ENCODE results near the gene INTS7. TPM values are rescaled to one million over a fixed set of nuclear protein-coding genes. Genes with fewer than 3 reads are reported as not detected.
A peak's percentile ranks its signal among the peaks of the same experiment; 100 is the strongest.

Gene INTS7
- total RNA-seq, 6 experiments from 2014 or later = 9.6 to 14.5 (median 13.3) TPM

DNA sequence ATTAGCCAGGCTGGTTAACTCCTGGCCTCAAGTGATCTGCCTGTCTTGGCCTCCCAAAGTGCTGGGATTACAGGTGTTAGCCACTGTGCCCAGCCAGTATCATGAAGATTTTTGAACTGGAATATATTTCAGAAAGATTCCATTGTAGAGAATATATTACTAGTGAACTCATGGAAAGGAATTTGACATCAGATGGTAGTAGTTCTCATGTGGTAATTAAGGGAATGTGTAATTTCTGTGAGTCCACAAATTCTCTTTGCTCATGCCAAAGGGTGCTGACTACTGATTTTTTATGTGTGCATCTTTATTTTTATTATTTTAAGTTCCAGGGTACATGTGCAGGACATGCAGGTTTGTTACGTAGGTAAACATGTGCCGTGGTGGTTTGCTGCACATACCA is 10.6 kb upstream of the INTS7 start:
- H3K36me3 Mint-ChIP-seq (ENCODE audit: low read depth) = peaks cover 4% of the 10 kb centered on the region; the same call in 1 of the 2 replicates
- no peak overlapping the region for H3K4me3 Mint-ChIP-seq
- peaks cover 35% of the 10 kb centered on the region for H3K4me1 Mint-ChIP-seq (ENCODE audit: low read depth)
- peak overlapping the region; percentile 22; the same call in 1 of the 2 replicates for H3K27ac Mint-ChIP-seq
- no peaks in the 10 kb centered on the region for H3K9me3 Mint-ChIP-seq
- no peaks in the 10 kb centered on the region for H3K27me3 Mint-ChIP-seq (ENCODE audit: insufficient read depth)
- TF ChIP-seq, protein P1, sequence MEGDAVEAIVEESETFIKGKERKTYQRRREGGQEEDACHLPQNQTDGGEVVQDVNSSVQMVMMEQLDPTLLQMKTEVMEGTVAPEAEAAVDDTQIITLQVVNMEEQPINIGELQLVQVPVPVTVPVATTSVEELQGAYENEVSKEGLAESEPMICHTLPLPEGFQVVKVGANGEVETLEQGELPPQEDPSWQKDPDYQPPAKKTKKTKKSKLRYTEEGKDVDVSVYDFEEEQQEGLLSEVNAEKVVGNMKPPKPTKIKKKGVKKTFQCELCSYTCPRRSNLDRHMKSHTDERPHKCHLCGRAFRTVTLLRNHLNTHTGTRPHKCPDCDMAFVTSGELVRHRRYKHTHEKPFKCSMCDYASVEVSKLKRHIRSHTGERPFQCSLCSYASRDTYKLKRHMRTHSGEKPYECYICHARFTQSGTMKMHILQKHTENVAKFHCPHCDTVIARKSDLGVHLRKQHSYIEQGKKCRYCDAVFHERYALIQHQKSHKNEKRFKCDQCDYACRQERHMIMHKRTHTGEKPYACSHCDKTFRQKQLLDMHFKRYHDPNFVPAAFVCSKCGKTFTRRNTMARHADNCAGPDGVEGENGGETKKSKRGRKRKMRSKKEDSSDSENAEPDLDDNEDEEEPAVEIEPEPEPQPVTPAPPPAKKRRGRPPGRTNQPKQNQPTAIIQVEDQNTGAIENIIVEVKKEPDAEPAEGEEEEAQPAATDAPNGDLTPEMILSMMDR (IDR thresholded peaks at IDR 0.05) = no peak
- peak; percentile 49 for DNase-seq

DNA sequence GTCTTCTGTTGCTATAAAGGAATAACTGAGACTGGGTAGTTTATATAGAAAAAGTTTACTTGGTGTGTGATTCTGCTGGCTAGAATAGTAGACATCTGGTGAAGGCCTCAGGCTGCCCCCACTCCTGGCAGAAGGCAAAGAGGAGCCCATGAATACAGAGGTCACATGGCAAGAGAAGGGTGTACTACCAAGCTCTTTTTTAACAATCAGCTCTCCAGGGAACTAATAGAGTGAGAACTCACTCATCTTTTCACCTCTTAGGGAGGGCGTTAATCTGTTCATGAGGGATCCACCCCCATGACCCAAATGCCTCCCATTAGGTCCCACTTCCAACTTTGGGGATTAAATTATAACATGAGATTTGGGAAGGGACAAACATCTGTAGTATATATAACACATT is 9.5 kb upstream of the INTS7 start:
- no peaks in the 10 kb centered on the region for H3K9me3 Mint-ChIP-seq
- H3K4me3 Mint-ChIP-seq = no peak overlapping the region
- TF ChIP-seq, protein P1 (IDR thresholded peaks at IDR 0.05) = no peak
- DNase-seq = no peak
- no peak overlapping the region for H3K27ac Mint-ChIP-seq
- peaks cover 44% of the 10 kb centered on the region for H3K4me1 Mint-ChIP-seq (ENCODE audit: low read depth)
- no peaks in the 10 kb centered on the region for H3K27me3 Mint-ChIP-seq (ENCODE audit: insufficient read depth)
- peaks cover 4% of the 10 kb centered on the region; the same call in 1 of the 2 replicates for H3K36me3 Mint-ChIP-seq (ENCODE audit: low read depth)

DNA sequence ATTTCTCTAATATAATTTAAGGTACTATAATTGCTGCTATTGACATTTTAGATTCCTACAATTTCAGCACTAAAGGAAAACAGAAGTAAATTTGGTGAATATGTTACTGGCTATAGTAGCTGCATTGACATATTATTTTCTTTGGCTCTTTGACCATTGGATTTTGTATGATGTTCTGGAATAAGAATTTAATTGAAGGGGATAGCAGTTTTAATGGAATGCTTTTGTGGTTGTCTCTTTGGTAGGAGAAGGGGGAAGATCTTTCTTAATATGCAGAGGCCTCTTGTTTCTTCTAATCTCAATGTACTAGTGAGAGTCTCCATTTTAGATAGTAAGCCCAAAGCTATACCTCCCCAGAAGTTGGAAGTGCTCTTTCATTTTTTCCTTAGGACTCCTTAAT is 7.1 kb upstream of the INTS7 start:
- no peak for DNase-seq
- no peak overlapping the region for H3K4me3 Mint-ChIP-seq
- H3K9me3 Mint-ChIP-seq = no peaks in the 10 kb centered on the region
- peaks cover 67% of the 10 kb centered on the region for H3K4me1 Mint-ChIP-seq (ENCODE audit: low read depth)
- H3K36me3 Mint-ChIP-seq (ENCODE audit: low read depth) = peaks cover 4% of the 10 kb centered on the region; the same call in 1 of the 2 replicates
- H3K27me3 Mint-ChIP-seq (ENCODE audit: insufficient read depth) = no peaks in the 10 kb centered on the region
- TF ChIP-seq, protein P1 (IDR thresholded peaks at IDR 0.05) = no peak
- peak overlapping the region; percentile 24; the same call in 1 of the 2 replicates for H3K27ac Mint-ChIP-seq

DNA sequence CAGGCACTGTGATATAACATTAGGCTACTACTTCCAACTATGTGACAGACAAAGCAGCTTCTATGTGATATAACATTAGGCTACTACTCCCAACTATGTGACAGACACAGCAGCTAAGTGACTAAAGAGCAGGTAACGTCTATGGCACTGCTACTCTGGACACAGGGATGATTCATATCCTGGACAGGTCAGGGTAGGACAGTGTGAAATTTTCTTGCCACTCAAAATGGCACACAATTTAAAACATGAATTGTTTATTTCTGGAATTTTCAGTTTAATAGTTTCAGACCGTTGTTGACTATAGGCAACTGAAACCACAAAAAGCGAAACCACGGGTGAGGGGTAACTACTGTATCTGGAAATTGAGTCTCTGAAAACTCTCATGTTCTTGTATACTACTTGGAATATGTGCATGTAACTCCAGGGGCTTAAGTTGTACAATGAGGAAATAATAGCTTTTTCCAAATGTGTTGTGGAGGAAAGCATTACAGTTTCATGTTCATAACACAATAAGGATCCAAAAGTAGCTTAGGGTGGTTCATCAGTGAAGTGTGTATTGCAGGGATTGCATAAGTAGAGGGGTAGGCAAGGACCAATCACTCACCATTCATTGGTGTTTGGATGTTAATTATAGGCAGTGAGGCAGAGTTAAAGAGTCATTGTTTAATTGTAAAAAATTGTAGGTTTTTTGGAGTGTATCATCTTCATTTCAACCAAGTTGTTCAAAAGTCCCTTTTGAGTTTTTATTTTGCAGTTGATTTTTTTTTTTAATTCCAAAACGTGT is 5.5 kb upstream of the INTS7 start:
- Mint-ChIP-seq H3K27ac (peak overlapping the region; percentile 40), H3K4me1 (ENCODE audit: low read depth) (peaks cover 73% of the 10 kb centered on the region), H3K4me3 (peak overlapping the region; percentile 32), H3K27me3 (ENCODE audit: insufficient read depth) (no peaks in the 10 kb centered on the region), H3K36me3 (ENCODE audit: low read depth) (0 out of 2 replicates have a peak, but pooled peaks cover 4% of the 10 kb centered on the region), H3K9me3 (no peaks in the 10 kb centered on the region)
- TF ChIP-seq, protein P1 (IDR thresholded peaks at IDR 0.05) = no peak
- DNase-seq = peak; percentile 20

DNA sequence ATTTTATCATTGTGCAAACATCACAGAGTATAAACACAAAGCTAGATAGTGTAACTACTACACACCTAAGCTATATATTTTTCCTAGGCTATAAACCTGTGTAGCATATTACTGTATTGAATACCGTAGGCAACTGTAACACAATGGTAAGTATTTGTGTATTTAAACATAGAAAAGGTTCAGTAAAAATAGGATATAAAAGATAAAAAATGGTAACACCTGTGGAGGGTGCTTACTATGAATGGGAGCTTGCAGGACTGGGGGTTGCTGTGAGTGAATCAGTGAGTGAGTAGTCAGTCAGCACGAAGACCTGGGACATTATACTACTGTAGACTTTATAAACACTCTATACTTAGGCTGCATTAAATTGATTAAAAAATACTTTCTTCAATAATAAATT is 4.3 kb upstream of the INTS7 start:
- Mint-ChIP-seq H3K27ac (no peak overlapping the region; the same call in 1 of the 2 replicates), H3K4me1 (ENCODE audit: low read depth) (peaks cover 62% of the 10 kb centered on the region), H3K27me3 (ENCODE audit: insufficient read depth) (no peaks in the 10 kb centered on the region; the same call in 1 of the 2 replicates), H3K4me3 (no peak overlapping the region), H3K9me3 (no peaks in the 10 kb centered on the region), H3K36me3 (ENCODE audit: low read depth) (0 out of 2 replicates have a peak, but pooled peaks cover under 1% of the 10 kb centered on the region)
- DNase-seq = no peak
- TF ChIP-seq, protein P1 (IDR thresholded peaks at IDR 0.05) = no peak
